GM21529 (cell line): ENCODE measurements around the gene YDJC.
"Not testable (repeated sequence)": the region's sequence is repeated elsewhere in the genome, so short reads cannot be mapped to it uniquely, and the experiment has no call there.

Experiments used
- ATAC-seq: cut with Tn5 transposase; IDR thresholded peaks from one replicate; pipeline ENCODE4 v1.9.1; 2021; ENCODE audit not compliant: unreplicated experiment

Gene YDJC

DNA sequence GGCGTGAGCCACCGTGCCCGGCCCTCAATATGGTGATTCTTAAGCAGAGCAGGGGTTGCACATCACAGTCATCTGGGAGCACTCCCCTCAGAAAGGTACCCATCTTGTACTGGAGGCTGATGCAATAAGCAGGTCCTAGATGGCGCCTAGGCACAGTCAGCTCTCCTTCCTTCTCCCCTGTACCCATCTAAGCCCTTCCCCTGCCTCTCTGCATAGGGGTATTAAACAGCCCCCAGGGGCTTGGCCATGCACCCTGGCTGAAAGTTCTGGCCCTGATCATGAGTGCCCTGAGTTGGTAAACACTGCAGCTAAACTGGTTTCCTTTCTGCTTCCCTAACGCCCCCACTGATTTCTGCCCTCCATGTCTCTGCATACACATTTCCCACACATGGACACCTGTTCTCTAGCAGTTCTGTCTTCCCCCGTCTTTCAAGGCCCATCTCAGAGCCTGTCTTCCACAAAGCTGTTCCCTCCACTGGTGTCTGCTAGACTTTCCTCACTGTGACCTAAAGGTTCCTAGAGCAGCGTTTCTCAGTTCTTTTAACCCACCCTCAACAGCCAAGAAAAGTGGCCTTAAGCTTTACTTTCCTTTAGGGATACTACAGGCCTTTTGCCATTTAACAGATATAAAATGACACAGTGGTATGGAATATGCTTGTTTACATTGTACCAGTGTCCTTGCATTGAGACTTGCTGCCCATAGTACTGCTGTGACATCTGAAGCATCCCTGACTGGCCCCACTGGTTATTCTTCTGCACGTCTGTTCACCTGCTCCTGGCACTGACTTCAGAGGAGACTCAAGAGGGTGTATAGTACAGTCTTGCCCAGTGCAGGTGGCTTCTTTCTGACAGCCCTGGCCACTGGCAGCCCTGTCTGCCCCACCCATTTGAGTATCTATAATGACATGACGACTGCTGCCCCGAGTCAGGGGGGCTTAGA, 46.8 kb downstream of the YDJC start:
- ATAC-seq: no peak

DNA sequence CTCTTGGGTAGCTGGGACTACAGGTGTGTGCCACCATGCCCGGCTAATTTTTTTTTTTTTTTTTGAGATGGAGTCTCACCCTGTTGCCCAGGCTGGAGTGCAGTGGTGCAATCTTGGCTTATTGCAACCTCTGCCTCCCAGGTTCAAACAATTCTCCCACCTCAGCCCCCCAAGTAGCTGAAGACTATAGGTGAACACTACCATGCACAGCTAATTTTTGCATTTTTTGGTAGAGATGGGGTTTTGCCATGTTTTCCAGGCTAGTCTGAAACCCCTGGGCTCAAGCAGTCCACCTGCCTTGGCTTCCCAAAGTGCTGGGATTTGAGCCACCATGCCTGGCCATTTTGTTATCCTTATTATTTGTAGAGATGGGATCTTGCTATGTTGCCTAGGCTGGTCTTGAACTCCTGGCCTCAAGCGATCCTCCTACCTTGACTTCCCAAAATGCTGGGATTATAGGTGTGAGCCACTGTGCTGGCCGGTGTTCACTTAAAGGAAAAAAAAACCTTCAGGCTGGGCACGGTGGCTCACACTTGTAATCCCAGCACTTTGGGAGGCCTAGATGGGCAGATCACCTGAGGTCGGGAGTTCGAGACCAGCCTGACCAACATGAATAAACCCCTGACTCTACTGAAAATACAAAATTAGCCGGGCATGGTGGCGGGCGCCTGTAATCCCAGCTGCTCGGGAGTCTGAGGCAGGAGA, 48.7 kb downstream of the YDJC start:
- not testable (repeated sequence) for ATAC-seq

DNA sequence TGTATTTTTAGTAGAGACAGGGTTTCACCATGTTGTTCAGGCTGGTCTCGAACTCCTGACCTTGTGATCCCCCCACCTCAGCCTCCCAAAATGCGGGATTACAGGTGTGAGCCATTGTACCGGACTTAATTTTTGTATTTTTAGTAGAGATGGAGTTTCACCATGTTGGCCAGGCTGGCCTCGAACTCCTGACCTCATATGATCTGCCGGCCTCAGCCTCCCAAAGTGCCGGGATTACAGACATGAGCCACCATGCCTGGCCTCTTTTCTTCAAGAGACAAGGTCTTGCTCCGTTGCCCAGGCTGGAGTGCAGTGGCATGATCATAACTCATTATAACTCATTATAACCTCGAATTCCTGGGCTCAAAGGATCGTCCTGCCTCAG, 49.2 kb downstream of the YDJC start:
- not testable (repeated sequence) for ATAC-seq

DNA sequence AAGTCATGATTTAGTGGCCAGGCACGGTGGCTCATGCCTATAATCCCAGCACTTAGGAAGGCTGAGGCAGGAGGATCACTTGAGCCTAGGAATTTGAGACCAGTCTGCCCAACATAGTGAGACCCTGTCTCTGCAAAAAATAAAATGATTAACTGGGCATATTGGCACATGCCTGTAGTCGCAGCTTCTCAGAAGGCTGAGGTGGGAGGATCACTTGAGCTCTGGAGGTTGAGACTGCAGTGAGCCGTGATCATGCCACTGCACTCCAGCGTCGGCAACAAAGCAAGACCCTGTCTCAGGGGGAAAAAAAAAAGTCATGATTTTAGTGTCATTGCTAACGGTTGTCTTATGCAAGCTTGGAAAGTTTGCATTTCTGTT, 50.4 kb downstream of the YDJC start:
- ATAC-seq: no peak
